ENCODE data around the gene VEGFC.

DNA sequence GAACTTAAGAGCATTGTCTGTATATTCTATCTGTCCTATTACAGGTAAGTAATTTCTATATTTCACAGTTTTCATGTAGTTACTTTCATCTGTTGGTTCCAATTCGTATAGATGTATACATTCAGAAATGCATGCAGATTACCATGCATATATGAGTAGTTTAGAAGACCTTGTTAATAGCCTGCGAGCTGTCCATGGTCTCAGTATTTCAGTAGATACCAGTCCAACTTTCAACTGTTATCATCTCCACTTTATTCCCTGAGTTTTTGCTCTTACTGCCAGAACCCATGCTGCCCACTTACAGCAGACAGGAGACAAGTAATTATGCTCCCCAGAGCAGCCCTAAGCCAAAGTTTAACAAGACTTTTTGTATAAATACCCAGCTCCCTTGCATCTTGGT, 37.7 kb downstream of the VEGFC start:
- TF ChIP-seq, protein P1, sequence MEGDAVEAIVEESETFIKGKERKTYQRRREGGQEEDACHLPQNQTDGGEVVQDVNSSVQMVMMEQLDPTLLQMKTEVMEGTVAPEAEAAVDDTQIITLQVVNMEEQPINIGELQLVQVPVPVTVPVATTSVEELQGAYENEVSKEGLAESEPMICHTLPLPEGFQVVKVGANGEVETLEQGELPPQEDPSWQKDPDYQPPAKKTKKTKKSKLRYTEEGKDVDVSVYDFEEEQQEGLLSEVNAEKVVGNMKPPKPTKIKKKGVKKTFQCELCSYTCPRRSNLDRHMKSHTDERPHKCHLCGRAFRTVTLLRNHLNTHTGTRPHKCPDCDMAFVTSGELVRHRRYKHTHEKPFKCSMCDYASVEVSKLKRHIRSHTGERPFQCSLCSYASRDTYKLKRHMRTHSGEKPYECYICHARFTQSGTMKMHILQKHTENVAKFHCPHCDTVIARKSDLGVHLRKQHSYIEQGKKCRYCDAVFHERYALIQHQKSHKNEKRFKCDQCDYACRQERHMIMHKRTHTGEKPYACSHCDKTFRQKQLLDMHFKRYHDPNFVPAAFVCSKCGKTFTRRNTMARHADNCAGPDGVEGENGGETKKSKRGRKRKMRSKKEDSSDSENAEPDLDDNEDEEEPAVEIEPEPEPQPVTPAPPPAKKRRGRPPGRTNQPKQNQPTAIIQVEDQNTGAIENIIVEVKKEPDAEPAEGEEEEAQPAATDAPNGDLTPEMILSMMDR (IDR thresholded peaks at IDR 0.05), result no peak
- no peak for TF ChIP-seq POLR2A (IDR thresholded peaks at IDR 0.05)

Data from testis (tissue), 2 donors.